H1 (cell line): Measurements from ENCODE around the gene P3H3. TPM values are rescaled to one million over a fixed set of nuclear protein-coding genes. Genes with fewer than 3 reads are reported as not detected.

Source experiments
- BCL11A ChIP-seq, 2 experiments: IDR thresholded peaks; one replicate each; pipeline ENCODE4 v1.6.1; 2011; ENCODE audit warnings: low read depth in 2 of 2, low read length in 2 of 2, mild to moderate bottlenecking in 2 of 2
- CHD7 ChIP-seq: fragments of 300-600 bp; sonication (generic); IDR thresholded peaks from 2 replicates; pipeline ENCODE4 v1.7.1; 2012; ENCODE audit warnings: low read length, moderate library complexity, mild to moderate bottlenecking, inconsistent platforms; ENCODE audit not compliant: insufficient replicate concordance
- CREB1 ChIP-seq: IDR thresholded peaks from 2 replicates; pipeline ENCODE4 v1.6.1; 2012; ENCODE audit warnings: inconsistent platforms
- EP300 ChIP-seq, 2 experiments: IDR thresholded peaks; 1 replicate in 1 of 2; 2 replicates in 1 of 2; pipeline ENCODE4 v1.6.1; 2011 to 2012; ENCODE audit warnings: low read depth in 2 of 2, low read length in 2 of 2, mild to moderate bottlenecking in 2 of 2, borderline replicate concordance in 1 of 2, inconsistent platforms in 1 of 2, moderate library complexity in 1 of 2
- HDAC2 ChIP-seq, 2 experiments: fragments of 300-600 bp in 1 of 2; sonication (generic) in 1 of 2; IDR thresholded peaks; 2 replicates each; pipeline ENCODE4 v1.6.1; 2011 to 2012; ENCODE audit warnings: low read depth in 2 of 2, low read length in 2 of 2, mild to moderate bottlenecking in 2 of 2, moderate library complexity in 2 of 2, borderline replicate concordance in 1 of 2, inconsistent platforms in 1 of 2
- KDM4A ChIP-seq: IDR thresholded peaks from one replicate; pipeline ENCODE4 v1.7.1; 2012; ENCODE audit warnings: low read depth, mild to moderate bottlenecking, moderate library complexity, low read length, inconsistent platforms; ENCODE audit not compliant: severe bottlenecking
- POU5F1 ChIP-seq: IDR thresholded peaks from 2 replicates; pipeline ENCODE4 v1.6.1; 2011; ENCODE audit warnings: low read depth, mild to moderate bottlenecking, low read length, moderate library complexity
- RFX5 ChIP-seq: IDR thresholded peaks from 2 replicates; pipeline ENCODE4 v1.6.1; 2011; ENCODE audit warnings: low read depth, low read length, improper control_type of control experiment, borderline replicate concordance
- TBP ChIP-seq: IDR thresholded peaks from 2 replicates; pipeline ENCODE4 v1.6.1; 2011; ENCODE audit warnings: low read depth, low read length, improper control_type of control experiment
- polyA plus RNA-seq, 7 experiments: library from polyadenylated mRNA; depleted of rRNA in 3 of 7; stranded (reverse) in 5 of 7; unstranded in 2 of 7; fragments of >200 nt in 5 of 7; fragments of 200-250 nt in 2 of 7; gene quantifications; 1 replicate in 5 of 7; 2 replicates in 1 of 7; 4 replicates in 1 of 7; pipeline versions ENCODE4 v1.2.1 to v1.2.3, GENCODE V29; 2011 to 2013; ENCODE audit warnings: missing spikeins in 2 of 7, mixed read lengths in 2 of 7
- total RNA-seq: library from RNA; stranded (reverse); fragmentation: NEBNext Ultra II Directional; extraction: Animal tissue kit (Norgen Biotek cat#: 25700); gene quantifications from 2 replicates; pipeline ENCODE4 v1.2.1, GENCODE V29; 2021

Gene P3H3
- total and polyA plus RNA-seq, 2 of the 8 experiments (the other 6 are each of a cell fraction or from before 2014, with no cell fraction given), result 22.9 to 43.5 TPM

- TF ChIP-seq CHD7 (no peak), TBP (peak; percentile 62; the same call in 1 of the 2 replicates), HDAC2 (IDR thresholded peaks at IDR 0.05; ENCODE audit: borderline replicate concordance in 1 of 2, low read depth in 2 of 2, low read length in 2 of 2) (no peak), BCL11A (IDR thresholded peaks at IDR 0.05; ENCODE audit: low read depth in 2 of 2, low read length in 2 of 2) (no peak), CREB1 (peak; percentile 72), POU5F1 (no peak), KDM4A (peak; percentile 79), RFX5 (no peak), EP300 (IDR thresholded peaks at IDR 0.05; ENCODE audit: borderline replicate concordance in 1 of 2, low read depth in 2 of 2, low read length in 2 of 2) (no peak)
These were observed 751 bp downstream of the P3H3 start (continued) for GRCh38 chr12:6828781-6829535.
